ENCODE results near the gene EXD3. TPM values are rescaled to one million over a fixed set of nuclear protein-coding genes. Genes with fewer than 3 reads are reported as not detected.

EXD3 gene
- 21.1 TPM for polyA plus RNA-seq (2013, experiment 1 of 2)
- 19.9 TPM for polyA plus RNA-seq (2013, experiment 2 of 2)

GRCh38 chr9:137422604-137423513 is at the start of gene EXD3, which contains the start of gene NOXA1:
Gene EXD3, minus strand, starts transcription at chr9:137423162. Its CDS starts 27,805 bp downstream, at chr9:137395357.
Gene NOXA1, plus strand, starts transcription at chr9:137423393. Its CDS starts 137 bp downstream, at chr9:137423530.
- no CpG with 5 or more reads among the region's 113 CpGs for WGBS, 2 donors (ENCODE audit: extremely low coverage in 2 of 2, insufficient read length in 2 of 2, insufficient replicate concordance in 1 of 2)
- peak; percentile 92 for DNase-seq (ENCODE audit: low spot score)
- peak within 1 kb of the TSS; percentile 99 for H2AK5ac ChIP-seq (ENCODE audit: low read depth, low read length)

GRCh38 chr9:137470785-137471184 is 47.8 kb upstream of the EXD3 start:
- Histone ChIP-seq H3K36me3 (replicated peaks in 1 of 2; ENCODE audit: control insufficient read depth in 2 of 2, insufficient read depth in 2 of 2, low read length in 2 of 2) (no peaks in the 10 kb centered on the region), H3K79me1 (ENCODE audit: low read depth, low read length) (no peaks in the 10 kb centered on the region), H3K27ac (replicated peaks; ENCODE audit: low read length) (no peak overlapping the region), H3K23ac (ENCODE audit: low read depth, low read length, poor library complexity) (no peak overlapping the region), H3K9me3 (replicated peaks in 1 of 2; ENCODE audit: control insufficient read depth in 2 of 2, insufficient read depth in 1 of 2, low read depth in 1 of 2, low read length in 2 of 2) (peaks cover 3 to 4% of the 10 kb centered on the region in 2 donors), H2BK120ac (ENCODE audit: low read depth, low read length) (no peak overlapping the region), H3K4ac (ENCODE audit: low read length) (no peak overlapping the region), H2AK5ac (ENCODE audit: low read depth, low read length) (no peak overlapping the region), H3K18ac (ENCODE audit: low read length) (no peak overlapping the region), H2BK15ac (ENCODE audit: low read length) (no peak overlapping the region), H2BK12ac (ENCODE audit: low read length) (no peak overlapping the region), H3K4me1 (ENCODE audit: control insufficient read depth in 2 of 2, insufficient read depth in 1 of 2, low read depth in 1 of 2, low read length in 2 of 2) (no peaks in the 10 kb centered on the region), H3K4me3 (ENCODE audit: low read length in 2 of 2) (peak overlapping the region in 1 of 2 donors; percentile 35), H3K27me3 (ENCODE audit: control insufficient read depth in 3 of 3, insufficient read depth in 3 of 3, low read depth in 1 of 3, low read length in 3 of 3) (peaks cover 0 to 5% (median 0%) of the 10 kb centered on the region in 3 experiments), H3K4me2 (ENCODE audit: insufficient read depth, low read length, poor library complexity, severe bottlenecking) (no peak overlapping the region), H4K8ac (ENCODE audit: low read depth, low read length) (no peak overlapping the region), H2AFZ (ENCODE audit: low read length) (no peak overlapping the region), H2BK5ac (ENCODE audit: low read length) (no peak overlapping the region), H3K9ac (ENCODE audit: low read depth, low read length, poor library complexity) (no peak overlapping the region), H4K91ac (ENCODE audit: low read depth, low read length, poor library complexity) (no peak overlapping the region), H3K14ac (ENCODE audit: low read length) (no peak overlapping the region)
- WGBS, 2 donors (ENCODE audit: extremely low coverage in 2 of 2, insufficient read length in 2 of 2, insufficient replicate concordance in 1 of 2): no CpG with 5 or more reads among the region's 7 CpGs
- no peak for DNase-seq (ENCODE audit: low spot score)

More at GRCh38 chr9:137422604-137423513, at the start of gene EXD3, which contains the start of gene NOXA1:
- Histone ChIP-seq H3K4me2 (ENCODE audit: insufficient read depth, low read length, poor library complexity, severe bottlenecking) (peak within 1 kb of the TSS; percentile 91), H3K9ac (ENCODE audit: low read depth, low read length, poor library complexity) (peak within 1 kb of the TSS; percentile 88), H4K8ac (ENCODE audit: low read depth, low read length) (peak within 1 kb of the TSS; percentile 92), H3K14ac (ENCODE audit: low read length) (peak within 1 kb of the TSS; percentile 71), H3K4me3 (ENCODE audit: low read length in 2 of 2) (peak within 1 kb of the TSS; percentile 88 to 95), H2AFZ (ENCODE audit: low read length) (peak within 1 kb of the TSS; percentile 98), H2BK12ac (ENCODE audit: low read length) (peak within 1 kb of the TSS; percentile 94), H3K18ac (ENCODE audit: low read length) (peak within 1 kb of the TSS; percentile 98), H3K4me1 (ENCODE audit: control insufficient read depth in 2 of 2, insufficient read depth in 1 of 2, low read depth in 1 of 2, low read length in 2 of 2) (peaks cover 3 to 7% of the 10 kb centered on the region in 2 donors), H4K91ac (ENCODE audit: low read depth, low read length, poor library complexity) (no peak within 1 kb of the TSS), H3K36me3 (replicated peaks in 1 of 2; ENCODE audit: control insufficient read depth in 2 of 2, insufficient read depth in 2 of 2, low read length in 2 of 2) (peaks cover 0 to 7% of the 10 kb centered on the region in 2 donors), H3K79me1 (ENCODE audit: low read depth, low read length) (peaks cover under 1% of the 10 kb centered on the region), H3K4ac (ENCODE audit: low read length) (peak within 1 kb of the TSS; percentile 95), H3K27me3 (ENCODE audit: control insufficient read depth in 3 of 3, insufficient read depth in 3 of 3, low read depth in 1 of 3, low read length in 3 of 3) (peaks cover 0 to 15% (median 2%) of the 10 kb centered on the region in 3 experiments), H2BK120ac (ENCODE audit: low read depth, low read length) (no peak within 1 kb of the TSS), H2BK5ac (ENCODE audit: low read length) (peak within 1 kb of the TSS; percentile 59), H3K23ac (ENCODE audit: low read depth, low read length, poor library complexity) (peak within 1 kb of the TSS; percentile 98), H3K9me3 (replicated peaks in 1 of 2; ENCODE audit: control insufficient read depth in 2 of 2, insufficient read depth in 1 of 2, low read depth in 1 of 2, low read length in 2 of 2) (peaks cover 0 to 1% of the 10 kb centered on the region in 2 donors), H2BK15ac (ENCODE audit: low read length) (peak within 1 kb of the TSS; percentile 89), H3K27ac (replicated peaks; ENCODE audit: low read length) (no peak within 1 kb of the TSS)

GRCh38 chr9:137467896-137468295 is 44.9 kb upstream of the EXD3 start:
- H3K27ac ChIP-seq (replicated peaks; ENCODE audit: low read length): no peak overlapping the region
- H4K8ac ChIP-seq (ENCODE audit: low read depth, low read length): no peak overlapping the region
- no peak overlapping the region for H3K4me2 ChIP-seq (ENCODE audit: insufficient read depth, low read length, poor library complexity, severe bottlenecking)
- no CpG with 5 or more reads among the region's 7 CpGs for WGBS, 2 donors (ENCODE audit: extremely low coverage in 2 of 2, insufficient read length in 2 of 2, insufficient replicate concordance in 1 of 2)
- no peak overlapping the region for H3K9ac ChIP-seq (ENCODE audit: low read depth, low read length, poor library complexity)
- H3K4me1 ChIP-seq (ENCODE audit: control insufficient read depth in 2 of 2, insufficient read depth in 1 of 2, low read depth in 1 of 2, low read length in 2 of 2): no peaks in the 10 kb centered on the region
- H3K4me3 ChIP-seq (ENCODE audit: low read length in 2 of 2): no peak overlapping the region
- no peak overlapping the region for H4K91ac ChIP-seq (ENCODE audit: low read depth, low read length, poor library complexity)
- H3K14ac ChIP-seq (ENCODE audit: low read length): no peak overlapping the region
- H2AK5ac ChIP-seq (ENCODE audit: low read depth, low read length): no peak overlapping the region
- no peak overlapping the region for H3K23ac ChIP-seq (ENCODE audit: low read depth, low read length, poor library complexity)
- no peak for DNase-seq (ENCODE audit: low spot score)
- no peak overlapping the region for H2BK120ac ChIP-seq (ENCODE audit: low read depth, low read length)
- H2AFZ ChIP-seq (ENCODE audit: low read length): no peak overlapping the region
- no peak overlapping the region for H3K18ac ChIP-seq (ENCODE audit: low read length)
- no peak overlapping the region for H2BK15ac ChIP-seq (ENCODE audit: low read length)
- H3K36me3 ChIP-seq (replicated peaks in 1 of 2; ENCODE audit: control insufficient read depth in 2 of 2, insufficient read depth in 2 of 2, low read length in 2 of 2): no peaks in the 10 kb centered on the region
- no peaks in the 10 kb centered on the region for H3K9me3 ChIP-seq (replicated peaks in 1 of 2; ENCODE audit: control insufficient read depth in 2 of 2, insufficient read depth in 1 of 2, low read depth in 1 of 2, low read length in 2 of 2)
- no peak overlapping the region for H2BK12ac ChIP-seq (ENCODE audit: low read length)
- no peaks in the 10 kb centered on the region for H3K79me1 ChIP-seq (ENCODE audit: low read depth, low read length)
- no peak overlapping the region for H2BK5ac ChIP-seq (ENCODE audit: low read length)
- no peak overlapping the region for H3K4ac ChIP-seq (ENCODE audit: low read length)
- H3K27me3 ChIP-seq (ENCODE audit: control insufficient read depth in 3 of 3, insufficient read depth in 3 of 3, low read depth in 1 of 3, low read length in 3 of 3): peaks cover 0 to 5% (median 0%) of the 10 kb centered on the region in 3 experiments

GRCh38 chr9:137467161-137467581 is 44.2 kb upstream of the EXD3 start:
- Histone ChIP-seq H4K8ac (ENCODE audit: low read depth, low read length) (no peak overlapping the region), H3K36me3 (replicated peaks in 1 of 2; ENCODE audit: control insufficient read depth in 2 of 2, insufficient read depth in 2 of 2, low read length in 2 of 2) (no peaks in the 10 kb centered on the region)
- WGBS, 2 donors (ENCODE audit: extremely low coverage in 2 of 2, insufficient read length in 2 of 2, insufficient replicate concordance in 1 of 2): no CpG with 5 or more reads among the region's 16 CpGs

More at GRCh38 chr9:137467161-137467581, 44.2 kb upstream of the EXD3 start:
- Histone ChIP-seq H3K23ac (ENCODE audit: low read depth, low read length, poor library complexity) (no peak overlapping the region), H3K4me2 (ENCODE audit: insufficient read depth, low read length, poor library complexity, severe bottlenecking) (no peak overlapping the region), H2BK120ac (ENCODE audit: low read depth, low read length) (no peak overlapping the region), H2BK15ac (ENCODE audit: low read length) (peak overlapping the region; percentile 55), H3K9me3 (replicated peaks in 1 of 2; ENCODE audit: control insufficient read depth in 2 of 2, insufficient read depth in 1 of 2, low read depth in 1 of 2, low read length in 2 of 2) (peaks cover 0 to under 1% of the 10 kb centered on the region in 2 donors), H2AK5ac (ENCODE audit: low read depth, low read length) (no peak overlapping the region), H3K4ac (ENCODE audit: low read length) (no peak overlapping the region), H3K27me3 (ENCODE audit: control insufficient read depth in 3 of 3, insufficient read depth in 3 of 3, low read depth in 1 of 3, low read length in 3 of 3) (peaks cover 0 to 5% (median 4%) of the 10 kb centered on the region in 3 experiments), H2BK5ac (ENCODE audit: low read length) (no peak overlapping the region), H2AFZ (ENCODE audit: low read length) (no peak overlapping the region), H3K14ac (ENCODE audit: low read length) (no peak overlapping the region), H3K4me3 (ENCODE audit: low read length in 2 of 2) (peak overlapping the region in 1 of 2 donors; percentile 5), H3K27ac (replicated peaks; ENCODE audit: low read length) (no peak overlapping the region), H3K4me1 (ENCODE audit: control insufficient read depth in 2 of 2, insufficient read depth in 1 of 2, low read depth in 1 of 2, low read length in 2 of 2) (no peaks in the 10 kb centered on the region), H3K79me1 (ENCODE audit: low read depth, low read length) (no peaks in the 10 kb centered on the region), H3K9ac (ENCODE audit: low read depth, low read length, poor library complexity) (peak overlapping the region; percentile 30), H3K18ac (ENCODE audit: low read length) (peak overlapping the region; percentile 71), H4K91ac (ENCODE audit: low read depth, low read length, poor library complexity) (no peak overlapping the region), H2BK12ac (ENCODE audit: low read length) (peak overlapping the region; percentile 58)
- DNase-seq (ENCODE audit: low spot score): no peak
